ENCODE results near the gene SLC9A2.
A peak's percentile ranks its signal among the peaks of the same experiment; 100 is the strongest.

SLC9A2 gene

GRCh38 chr2:102619414-102620319 lies at the start of gene SLC9A2:
Gene SLC9A2 (plus strand): TSS chr2:102619553. CDS start chr2:102619849, 296 bp downstream.
- no peak for DNase-seq (ENCODE audit: low spot score)

GRCh38 chr2:102575888-102576287 lies 43.5 kb upstream of the SLC9A2 start:
- DNase-seq (ENCODE audit: low spot score): no peak

GRCh38 chr2:102578376-102578775 lies 41.0 kb upstream of the SLC9A2 start:
- no peak for DNase-seq (ENCODE audit: low spot score)

GRCh38 chr2:102581911-102582310 lies 37.4 kb upstream of the SLC9A2 start:
- DNase-seq (ENCODE audit: low spot score): peak; percentile 15

GRCh38 chr2:102582845-102583244 lies 36.5 kb upstream of the SLC9A2 start:
- DNase-seq (ENCODE audit: low spot score): no peak

GRCh38 chr2:102585847-102586404 lies 33.4 kb upstream of the SLC9A2 start:
- DNase-seq (ENCODE audit: low spot score): no peak

- DNase-seq (ENCODE audit: low spot score): no peak
Observed at GRCh38 chr2:102588213-102588939, 31.0 kb upstream of the SLC9A2 start.

GRCh38 chr2:102589444-102589843 lies 29.9 kb upstream of the SLC9A2 start:
- no peak for DNase-seq (ENCODE audit: low spot score)

GRCh38 chr2:102591491-102592045 lies 27.8 kb upstream of the SLC9A2 start:
- no peak for DNase-seq (ENCODE audit: low spot score)

GRCh38 chr2:102592601-102593000 lies 26.8 kb upstream of the SLC9A2 start:
- no peak for DNase-seq (ENCODE audit: low spot score)

GRCh38 chr2:102593516-102593915 lies 25.8 kb upstream of the SLC9A2 start:
- DNase-seq (ENCODE audit: low spot score): no peak

- DNase-seq (ENCODE audit: low spot score): no peak
Observed at GRCh38 chr2:102594445-102595016, 24.8 kb upstream of the SLC9A2 start.

GRCh38 chr2:102597788-102598187 lies 21.6 kb upstream of the SLC9A2 start:
- no peak for DNase-seq (ENCODE audit: low spot score)

- DNase-seq (ENCODE audit: low spot score): no peak
Observed at GRCh38 chr2:102599486-102599885, 19.9 kb upstream of the SLC9A2 start.

- DNase-seq (ENCODE audit: low spot score): no peak
Observed at GRCh38 chr2:102601730-102602129, 17.6 kb upstream of the SLC9A2 start.

- peak; percentile 36 for DNase-seq (ENCODE audit: low spot score)
Observed at GRCh38 chr2:102603904-102604303, 15.4 kb upstream of the SLC9A2 start.

GRCh38 chr2:102604769-102605168 lies 14.6 kb upstream of the SLC9A2 start:
- no peak for DNase-seq (ENCODE audit: low spot score)

GRCh38 chr2:102606353-102606752 lies 13.0 kb upstream of the SLC9A2 start:
- DNase-seq (ENCODE audit: low spot score): no peak

GRCh38 chr2:102615620-102616436 lies 3.5 kb upstream of the SLC9A2 start:
- peak; percentile 62 for DNase-seq (ENCODE audit: low spot score)

- no peak for DNase-seq (ENCODE audit: low spot score)
Observed at GRCh38 chr2:102618452-102619413, 620 bp upstream of the SLC9A2 start.

All from pons (tissue), 1 donor.